NCI-H526 (cell line): ENCODE data around the gene CMTM7.
"Not testable (repeated sequence)": the region's sequence is repeated elsewhere in the genome, so short reads cannot be mapped to it uniquely, and the experiment has no call there.

Experiments used
- DNase-seq, 2 experiments: peaks; one replicate each; lab custom pipeline; 2025; lab: John Stamatoyannopoulos, UW

CMTM7 gene

DNA sequence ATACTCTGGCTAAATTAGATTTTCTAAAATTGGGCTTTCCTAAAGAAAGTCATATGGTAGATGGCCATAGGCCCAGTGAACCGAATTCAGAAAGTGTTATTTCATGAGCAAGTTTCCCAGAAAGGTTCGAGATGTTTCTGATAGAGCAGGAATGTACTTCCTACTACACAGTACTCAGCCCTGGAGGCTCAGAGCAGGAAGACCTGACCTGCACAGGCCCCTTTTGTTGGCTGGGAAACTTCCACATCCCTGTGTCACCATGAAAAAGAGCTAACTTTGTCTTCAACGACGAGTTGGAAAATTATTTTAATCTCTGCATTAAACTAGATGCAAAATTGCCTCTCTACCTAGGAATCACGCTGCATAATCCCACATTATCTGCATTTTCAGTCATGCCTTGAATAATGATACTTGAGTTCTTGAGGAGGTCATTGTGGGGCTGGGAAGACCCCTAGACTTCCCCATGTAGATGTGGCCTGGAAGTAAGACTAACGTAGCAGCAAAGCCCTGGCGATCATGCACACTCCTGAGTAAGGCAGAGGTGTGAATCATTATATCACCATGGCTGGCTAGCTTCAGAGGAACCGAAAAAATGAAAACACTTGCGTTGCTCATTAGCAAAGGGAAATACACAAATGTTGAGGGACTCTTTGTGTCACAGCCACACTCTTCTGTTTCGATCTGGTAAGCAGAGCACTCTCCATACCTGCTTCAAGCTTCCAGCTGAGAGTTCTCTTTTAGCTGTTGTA lies 47.1 kb downstream of the CMTM7 start:
- no peak for DNase-seq

DNA sequence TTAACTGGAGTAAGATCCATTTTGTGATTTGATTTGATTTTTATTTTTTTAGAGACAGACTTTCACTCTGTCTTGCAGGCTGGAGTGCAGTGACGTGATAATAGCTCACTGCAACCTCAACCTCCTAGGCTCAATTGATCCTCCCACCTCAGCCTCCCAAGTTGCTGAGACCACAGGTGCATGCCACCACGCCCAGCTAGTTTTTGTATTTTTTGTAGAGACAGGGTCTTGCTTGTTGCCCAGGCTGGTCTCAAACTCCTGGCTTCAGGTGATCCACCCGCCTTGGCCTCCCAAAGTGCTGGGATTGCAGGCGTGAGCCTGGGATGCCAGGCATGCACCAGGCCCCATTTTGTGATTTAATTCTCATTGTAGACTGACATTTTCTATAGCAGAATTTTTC lies 47.8 kb downstream of the CMTM7 start:
- not testable (repeated sequence) for DNase-seq

DNA sequence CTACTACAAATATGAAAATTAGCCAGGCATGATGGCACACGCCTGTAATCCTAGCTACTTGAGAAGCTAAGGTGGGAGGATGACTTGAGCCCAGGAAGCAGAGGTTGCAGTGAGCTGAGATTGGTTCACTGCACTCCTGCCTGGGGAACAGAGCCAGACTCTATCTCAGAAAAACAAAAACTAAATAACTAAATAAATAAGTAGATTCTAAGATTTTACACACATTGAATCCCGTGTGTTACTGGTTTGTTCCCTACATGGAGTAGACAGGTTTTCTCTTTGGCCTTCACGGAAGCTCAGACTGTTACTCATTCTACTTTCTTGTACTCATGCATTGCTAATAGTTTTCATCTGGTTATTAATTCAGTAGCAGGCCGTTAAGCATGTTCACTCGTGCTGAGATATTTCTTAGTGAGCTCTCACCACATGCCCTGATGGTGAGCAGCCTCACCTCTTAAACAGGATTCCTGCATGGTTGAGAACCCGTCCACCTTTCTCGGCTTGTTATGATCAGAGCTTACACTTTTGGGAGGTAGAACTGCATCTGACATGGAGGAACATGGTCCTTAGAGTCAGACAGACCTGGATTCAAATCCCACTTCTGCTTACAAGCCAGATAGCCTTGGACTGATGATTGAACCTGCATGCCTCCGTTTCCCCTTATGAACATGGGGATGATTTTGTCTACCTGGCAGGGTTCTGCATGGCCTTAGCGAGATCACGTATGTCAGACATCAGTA lies 49.1 kb downstream of the CMTM7 start:
- DNase-seq, result peak; percentile 29 to 56

DNA sequence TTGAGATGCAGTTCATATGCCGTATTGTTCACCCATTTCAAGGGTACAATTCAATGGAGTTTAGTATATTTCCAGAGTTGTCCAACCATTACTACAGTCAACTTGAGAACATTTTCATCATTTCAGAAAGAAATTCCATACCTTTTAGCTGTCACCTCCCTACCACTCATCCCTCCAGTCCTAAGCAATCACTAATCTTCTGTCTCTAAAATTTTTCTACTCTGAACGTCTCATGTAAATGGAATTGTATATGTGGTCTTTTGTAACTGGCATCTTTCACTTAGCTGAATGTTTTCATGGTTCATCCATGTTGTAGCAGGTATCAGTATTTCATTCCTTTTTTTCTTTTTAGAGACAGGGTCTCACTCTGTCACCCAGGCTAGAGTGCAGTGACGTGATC lies 51.1 kb downstream of the CMTM7 start:
- no peak for DNase-seq

DNA sequence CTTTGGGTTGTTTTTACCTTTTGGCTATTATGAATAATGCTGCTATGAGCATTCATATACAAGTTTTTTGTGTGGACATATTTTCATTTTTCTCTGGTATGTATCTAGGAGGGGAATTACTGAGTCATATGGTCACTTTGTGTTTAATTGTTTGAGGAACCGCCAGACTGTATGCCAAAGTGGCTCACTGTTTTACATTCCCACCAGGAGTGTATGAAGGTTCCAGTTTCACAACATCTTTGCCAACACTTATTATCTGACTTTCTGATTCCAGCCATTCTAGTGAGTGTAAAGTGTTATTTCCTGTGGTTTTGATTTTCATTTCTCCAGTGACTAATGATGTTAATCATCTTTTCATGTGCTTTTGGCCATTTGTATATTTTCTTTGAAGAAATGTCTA lies 51.8 kb downstream of the CMTM7 start:
- no peak for DNase-seq

DNA sequence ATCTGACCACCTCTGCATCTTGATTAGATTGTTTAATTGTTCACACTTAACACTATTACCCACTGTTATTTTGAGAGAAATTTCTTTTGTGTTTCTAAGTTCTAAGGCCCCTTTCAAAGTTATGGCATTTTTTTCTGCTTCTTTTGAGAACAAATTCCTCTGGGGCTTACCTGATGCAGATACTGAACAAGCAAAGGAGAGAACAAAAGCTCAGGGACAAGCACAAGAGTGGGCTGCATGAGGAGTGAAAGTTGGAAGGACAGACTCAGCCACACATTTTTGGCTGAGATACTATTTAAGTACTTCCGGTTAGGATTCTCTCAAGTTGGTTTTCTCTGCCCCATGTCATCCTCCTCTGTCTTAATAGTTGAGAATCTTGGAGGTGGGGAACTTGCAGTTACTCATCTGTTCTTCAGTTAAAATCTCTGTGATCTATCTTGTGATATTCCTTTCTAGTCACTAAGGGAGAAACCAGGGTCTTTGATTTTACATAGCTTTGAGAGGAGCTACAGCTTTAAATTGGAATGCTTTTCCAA lies 56.3 kb downstream of the CMTM7 start:
- no peak for DNase-seq

DNA sequence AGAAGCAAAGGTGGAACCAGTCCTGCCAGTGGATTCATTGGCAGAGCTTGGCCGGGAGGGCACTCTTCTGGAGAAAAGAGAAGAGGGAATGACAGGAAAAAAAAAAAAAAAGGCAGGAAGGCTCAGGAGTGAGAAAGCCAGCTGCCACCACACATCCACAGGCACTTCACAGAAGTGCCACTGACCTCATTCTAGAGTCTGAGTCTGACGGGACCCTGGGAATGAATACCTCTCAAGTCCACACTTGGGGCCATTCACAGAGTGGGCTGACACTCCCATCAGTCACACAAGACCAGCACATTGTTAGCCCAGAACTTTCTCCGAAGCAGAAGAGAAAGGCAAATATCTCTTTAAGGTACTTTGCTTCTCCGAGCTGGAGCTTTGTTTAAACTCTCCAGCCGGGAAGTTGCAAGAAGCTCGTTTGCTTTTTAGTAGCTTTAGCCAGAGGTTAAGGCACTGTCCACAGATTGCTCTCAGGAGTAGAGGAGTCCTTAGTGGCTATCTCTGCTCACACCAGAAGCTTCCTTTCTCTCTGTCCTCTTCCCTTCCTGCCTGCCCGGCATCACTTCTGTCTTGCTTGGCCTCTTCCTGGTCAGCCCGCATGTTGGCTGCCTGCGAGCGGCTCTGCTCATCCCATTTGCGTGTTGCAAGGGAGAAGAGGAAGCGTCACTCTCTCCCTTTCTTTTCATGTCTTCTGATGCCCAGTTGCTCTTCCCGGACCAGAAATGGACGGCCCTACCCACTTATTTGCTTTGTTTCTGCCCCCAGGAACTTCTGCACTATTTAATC lies 57.2 kb downstream of the CMTM7 start:
- DNase-seq, result no peak

DNA sequence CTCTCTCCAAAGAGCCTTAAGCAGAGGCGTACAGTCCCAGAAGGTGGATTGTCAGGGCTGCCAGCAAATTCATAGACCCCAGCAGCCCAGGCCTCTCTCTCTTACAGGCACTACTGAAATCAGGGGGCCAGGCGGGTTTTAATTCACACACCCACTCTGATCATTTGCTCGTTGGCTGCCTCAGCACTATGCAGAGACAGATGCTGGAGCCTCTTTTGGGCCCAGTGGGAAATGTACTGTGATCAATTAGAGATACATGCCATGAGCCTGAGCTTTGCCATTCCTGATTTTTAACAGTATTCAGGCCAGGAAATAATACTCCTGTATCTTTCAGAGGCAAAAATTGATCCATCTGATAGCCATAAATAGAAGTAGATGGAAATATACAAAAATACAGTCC lies 58.0 kb downstream of the CMTM7 start:
- DNase-seq, result no peak

DNA sequence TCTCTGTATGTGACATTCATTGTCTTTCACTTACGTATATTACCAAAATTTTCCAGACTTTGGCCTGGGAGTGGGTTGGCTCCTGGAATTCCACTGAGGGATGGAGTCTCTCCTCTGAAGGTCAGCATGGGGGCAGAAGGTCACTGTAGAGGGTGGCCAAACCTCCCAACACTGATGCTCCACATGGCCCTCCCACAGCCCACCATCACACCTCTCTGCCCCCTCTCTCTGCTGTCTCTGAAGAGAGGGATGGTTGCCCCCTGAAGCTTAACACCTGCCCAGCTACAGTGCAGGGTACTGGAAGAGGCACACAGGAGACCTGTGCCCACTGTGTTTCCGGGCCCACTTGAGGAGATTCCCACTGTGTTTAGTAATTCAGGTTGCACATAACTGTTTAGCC lies 58.8 kb downstream of the CMTM7 start:
- no peak for DNase-seq

DNA sequence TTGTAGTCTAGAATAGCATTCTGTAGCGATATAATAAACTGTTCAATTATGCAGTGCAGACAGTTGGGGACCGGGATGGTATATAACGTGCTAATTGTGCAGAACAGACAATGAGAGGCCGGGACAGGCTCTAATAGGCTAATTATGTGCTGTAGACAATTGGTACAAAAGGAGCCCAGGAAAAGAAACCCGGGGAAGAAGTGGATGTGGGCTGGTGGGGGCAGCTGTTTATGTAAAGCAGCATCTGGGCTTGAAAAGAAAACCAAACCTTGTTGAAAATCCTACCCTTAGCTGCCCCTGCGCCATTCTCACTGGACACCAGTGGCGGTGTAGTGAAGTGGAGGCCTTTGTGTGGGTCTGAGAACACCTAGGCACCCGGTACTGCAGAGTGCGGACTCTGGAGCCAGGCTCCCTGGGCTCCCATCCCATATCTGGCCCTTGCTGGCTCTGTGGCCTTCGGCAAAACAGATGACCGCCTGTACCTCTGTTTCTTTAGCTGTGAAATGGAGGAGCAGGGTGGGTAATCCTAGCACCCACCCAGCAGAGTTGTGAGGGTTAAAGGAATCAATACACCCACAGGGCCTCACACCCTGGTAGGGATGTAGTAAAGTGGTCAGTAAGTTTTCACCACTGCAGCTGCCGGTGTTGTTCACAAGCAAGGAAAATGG lies 59.5 kb downstream of the CMTM7 start:
- DNase-seq, result no peak

DNA sequence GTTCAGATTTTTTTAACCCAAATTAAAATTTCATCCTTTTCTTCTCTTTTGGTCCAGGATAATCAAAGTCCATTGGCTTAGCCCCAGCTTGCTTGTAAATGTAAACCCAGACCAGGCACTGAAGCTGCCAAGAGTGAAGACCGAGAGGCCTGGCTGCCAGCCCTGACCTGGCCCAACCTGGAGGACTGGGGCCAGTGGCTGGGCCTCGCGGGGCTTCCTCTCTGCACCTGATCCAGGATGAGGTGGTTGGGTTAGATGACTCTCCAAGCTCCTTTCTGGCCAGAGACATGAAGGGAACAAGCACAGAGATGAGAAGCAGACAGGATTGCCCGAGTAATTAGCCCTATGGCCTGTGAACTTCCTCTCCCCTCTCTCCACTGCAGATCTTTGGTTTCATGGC lies 60.4 kb downstream of the CMTM7 start:
- DNase-seq, result no peak

DNA sequence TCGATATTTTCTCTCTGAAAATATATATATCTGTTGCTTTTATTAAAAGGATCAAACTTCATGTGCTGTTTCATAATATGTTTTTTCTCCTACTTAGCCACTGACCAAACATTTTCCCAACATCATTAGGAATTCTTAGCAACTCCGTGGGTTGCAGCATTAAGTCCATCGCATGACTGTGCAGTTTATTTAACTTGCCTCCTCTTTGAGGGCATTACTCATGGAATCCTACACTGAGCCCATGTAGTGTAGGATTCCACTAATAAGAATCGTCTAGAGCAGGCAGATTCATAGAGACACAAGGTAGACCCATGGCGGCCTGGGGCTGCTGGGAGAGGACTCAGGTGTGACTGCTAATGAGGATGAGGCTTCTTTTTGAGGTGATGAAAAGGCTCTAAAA lies 61.7 kb downstream of the CMTM7 start:
- no peak for DNase-seq

DNA sequence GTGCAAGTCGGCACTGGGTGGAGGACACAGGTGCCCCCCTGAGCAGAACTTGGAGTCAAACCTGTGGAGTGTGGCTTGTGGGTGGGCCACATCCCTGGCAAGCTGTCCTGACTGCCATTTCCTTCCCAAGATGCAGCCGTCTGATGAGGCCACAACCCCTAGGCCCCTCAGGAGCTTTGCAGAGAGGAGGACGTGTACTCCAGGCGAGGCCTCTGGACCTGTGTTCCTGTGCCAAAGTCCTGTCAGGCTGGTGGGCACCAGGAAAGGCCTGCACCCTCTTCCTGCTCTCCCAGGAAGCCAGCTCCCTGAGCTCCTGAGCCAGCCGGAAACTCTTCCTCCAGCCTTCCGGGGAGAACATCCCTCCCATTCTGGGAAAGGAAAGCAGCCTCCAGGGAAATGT lies 62.5 kb downstream of the CMTM7 start:
- DNase-seq, result no peak

DNA sequence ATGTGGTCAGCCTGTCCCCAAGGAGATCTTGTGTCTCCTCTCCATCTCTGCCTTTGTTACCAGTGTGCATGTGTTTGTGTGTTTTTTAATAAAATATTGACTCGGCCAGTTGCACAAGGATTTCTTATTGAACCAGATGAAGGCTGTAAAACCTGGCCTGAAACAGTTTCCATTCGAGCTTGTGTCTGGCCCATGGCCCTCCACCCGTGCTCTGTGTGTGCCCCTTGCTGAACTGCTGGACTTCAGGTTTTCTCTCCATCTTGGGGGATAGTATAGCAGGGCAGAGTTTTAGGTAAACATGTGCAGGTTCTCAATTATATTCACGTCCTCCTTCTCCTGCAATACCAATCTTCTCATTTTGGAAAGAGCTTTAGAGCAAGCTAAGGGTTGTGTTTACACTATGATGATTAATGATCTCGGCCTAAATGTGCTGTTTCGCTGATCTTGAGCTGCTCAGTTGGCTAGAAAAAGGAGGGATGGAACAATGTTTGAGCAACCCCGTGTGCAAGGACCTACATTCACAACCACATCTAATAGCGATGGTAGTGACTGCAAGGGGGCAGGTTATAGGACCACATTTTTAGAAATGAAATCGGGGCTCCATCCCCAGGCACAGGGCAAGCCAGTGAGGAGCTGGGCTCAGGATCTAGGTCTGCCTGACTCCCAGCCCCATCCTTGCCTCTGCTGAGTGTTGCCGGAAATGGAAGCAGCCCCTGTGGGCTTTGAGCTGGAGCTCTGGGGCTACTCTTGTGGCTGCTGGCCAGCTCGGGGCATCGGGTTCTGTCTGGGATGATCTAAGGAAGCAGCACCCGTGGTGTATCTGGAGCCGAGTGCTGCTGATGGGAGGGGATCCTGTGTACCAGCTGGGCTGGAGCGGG lies 63.3 kb downstream of the CMTM7 start:
- no peak for DNase-seq

DNA sequence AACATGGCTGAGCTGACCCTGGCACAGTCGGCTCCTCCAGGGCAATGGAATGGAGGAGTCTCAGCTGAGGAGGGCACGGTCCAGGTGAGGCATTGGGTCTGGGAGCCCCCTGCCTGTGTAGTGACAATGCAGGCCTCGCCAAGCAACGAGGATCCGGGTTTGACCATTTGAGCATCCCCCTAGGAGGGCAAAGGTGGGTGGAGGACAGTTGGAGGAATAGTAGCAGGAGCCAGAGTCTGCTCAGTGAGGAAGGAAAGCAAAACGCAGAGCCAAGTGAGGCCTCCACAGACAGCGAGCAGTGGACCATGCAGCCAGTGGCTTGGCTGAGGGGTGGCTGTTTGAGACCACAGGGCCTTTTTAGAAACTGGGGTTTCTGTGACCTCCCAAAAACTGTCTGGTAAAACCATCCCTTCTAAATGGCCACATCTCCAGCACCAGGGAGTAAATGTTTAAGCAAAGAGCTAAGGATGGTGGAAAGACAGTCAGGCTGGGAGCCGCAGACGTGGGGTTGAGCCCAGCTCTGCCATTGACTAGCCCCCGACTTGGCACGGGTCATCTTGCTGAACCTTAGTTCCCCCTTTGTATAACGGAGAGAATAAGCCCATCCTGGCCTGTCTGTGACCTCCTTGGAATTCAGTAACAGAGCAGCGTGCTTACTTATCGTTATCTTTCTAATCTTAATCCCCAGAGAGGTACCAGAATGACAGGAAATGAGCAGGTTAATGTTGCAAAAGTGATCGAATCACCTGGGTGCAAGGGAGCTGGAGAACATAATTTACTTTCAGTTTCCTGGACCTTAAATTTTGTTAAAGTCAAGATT lies 64.2 kb downstream of the CMTM7 start:
- DNase-seq, result no peak

DNA sequence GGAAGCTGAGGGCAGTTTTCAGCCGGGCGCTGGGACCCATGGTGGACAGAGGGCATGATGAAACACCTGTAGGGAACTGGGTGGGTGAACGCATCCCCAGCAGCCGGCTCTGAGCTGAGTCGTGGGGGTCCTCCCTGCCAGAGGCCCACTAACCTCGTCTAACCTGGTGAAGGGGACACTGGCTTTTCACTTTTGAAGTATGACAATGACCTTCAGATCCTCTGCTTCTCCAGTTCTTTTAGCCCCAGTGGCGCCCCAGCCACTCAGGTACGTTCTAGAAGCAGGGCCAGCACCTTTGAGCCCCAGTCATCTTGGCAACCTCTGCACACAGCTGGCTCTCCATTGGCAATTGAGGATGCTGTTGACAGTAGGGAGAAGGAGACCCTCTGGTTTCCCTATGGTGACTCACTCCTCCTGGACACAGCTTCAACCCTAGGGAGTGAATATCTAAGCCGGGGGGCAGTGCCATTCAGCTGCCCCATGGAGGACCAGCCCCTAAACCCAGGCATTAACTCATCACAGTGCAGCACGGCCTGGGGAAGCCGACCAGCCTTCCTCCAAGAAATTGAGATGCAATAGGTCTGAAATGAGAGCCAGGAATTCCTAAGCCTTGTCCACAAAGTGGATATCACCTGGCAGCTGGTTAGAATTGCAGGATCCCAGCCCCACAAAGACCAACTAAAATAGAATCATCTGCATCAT lies 64.9 kb downstream of the CMTM7 start:
- no peak for DNase-seq

DNA sequence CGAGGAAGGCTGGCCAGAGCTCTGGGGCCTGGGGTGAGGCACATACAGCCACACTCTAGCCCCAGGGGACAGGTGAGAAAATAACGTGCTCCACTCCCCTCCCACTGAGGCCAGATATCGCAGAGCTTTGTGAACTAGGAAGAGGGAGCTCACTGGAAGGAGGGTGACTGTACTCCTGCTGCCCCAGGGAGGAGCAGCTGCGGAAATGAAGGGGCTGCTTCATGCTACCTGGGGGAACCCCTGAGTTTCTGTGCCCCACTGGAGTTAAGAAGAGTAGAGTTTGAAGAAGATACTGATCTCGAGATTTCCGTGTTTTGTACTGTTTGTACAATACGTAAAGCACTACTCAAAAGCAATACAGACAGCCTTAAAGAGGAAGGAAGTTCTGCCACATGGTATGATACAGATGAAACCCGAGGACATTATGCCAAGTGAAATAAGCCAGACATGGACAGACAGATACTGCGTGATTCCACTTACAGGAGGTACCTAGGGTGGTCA lies 66.4 kb downstream of the CMTM7 start:
- no peak for DNase-seq

DNA sequence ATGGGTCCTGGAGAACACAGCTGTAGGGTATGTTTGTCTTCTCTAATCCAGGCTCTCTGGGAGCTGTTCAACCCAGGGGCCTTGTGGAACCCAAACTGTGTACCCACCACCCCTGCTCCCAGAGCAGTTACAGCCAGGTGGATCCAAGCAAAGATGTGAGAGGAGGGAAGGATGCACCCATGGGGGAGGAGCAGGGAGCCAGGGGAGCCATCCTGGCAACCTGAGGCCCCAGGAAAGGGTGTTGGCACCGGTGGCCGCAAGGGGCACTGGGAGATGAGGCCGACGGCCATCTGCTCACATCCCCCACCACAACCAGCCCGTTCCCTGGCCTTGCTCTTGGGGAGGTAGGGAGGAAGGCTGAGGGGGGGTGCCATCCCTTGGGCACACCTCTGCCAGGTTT lies 67.8 kb downstream of the CMTM7 start:
- no peak for DNase-seq

DNA sequence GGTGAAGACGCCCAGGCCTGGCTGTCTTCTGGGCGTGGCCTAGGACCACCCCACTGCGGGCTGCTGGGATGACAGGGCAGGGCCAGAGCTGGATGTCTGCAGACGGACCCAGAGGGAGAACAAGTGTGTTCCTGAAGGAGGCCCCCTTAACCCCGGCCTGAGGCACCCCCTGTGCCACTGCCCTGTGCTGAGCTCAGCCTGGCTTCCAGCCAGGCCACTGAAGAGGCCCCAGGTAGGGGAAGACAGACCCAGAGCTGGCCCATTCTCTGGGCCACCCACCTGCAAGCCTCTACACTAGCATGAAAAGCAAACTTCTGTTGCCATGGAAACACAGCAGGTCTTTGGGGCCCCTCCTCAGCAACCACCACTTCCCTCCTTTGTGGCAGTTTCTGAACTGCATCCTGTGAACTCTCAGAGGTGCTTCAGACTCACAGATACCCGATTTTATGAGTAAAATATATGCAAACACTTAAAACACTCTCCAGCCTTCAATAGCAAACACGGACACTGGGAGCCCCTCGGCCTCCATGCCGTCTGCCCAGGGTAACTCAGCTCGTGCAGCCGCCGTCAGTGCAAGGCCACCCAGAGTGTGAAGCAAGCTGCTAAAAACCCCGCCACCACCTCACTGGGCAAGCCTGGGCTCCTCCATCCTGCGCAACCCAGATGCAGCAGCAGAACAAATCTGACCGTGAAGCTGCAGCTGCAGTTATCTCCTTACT lies 68.5 kb downstream of the CMTM7 start:
- DNase-seq, result peak in 1 of 2 experiments; percentile 24
